GM18505 (cell line): ENCODE data around the gene ATF6B.

Experiments used
- ATAC-seq: cut with Tn5 transposase; IDR thresholded peaks from one replicate; pipeline ENCODE4 v1.9.1; 2021; ENCODE audit not compliant: unreplicated experiment
- POLR2A ChIP-seq: IDR thresholded peaks from 4 replicates; pipeline ENCODE4 v1.6.1; 2011; ENCODE audit warnings: borderline replicate concordance; ENCODE audit not compliant: insufficient read depth, insufficient read length; ENCODE audit errors: extremely low read depth

The ATF6B gene

DNA sequence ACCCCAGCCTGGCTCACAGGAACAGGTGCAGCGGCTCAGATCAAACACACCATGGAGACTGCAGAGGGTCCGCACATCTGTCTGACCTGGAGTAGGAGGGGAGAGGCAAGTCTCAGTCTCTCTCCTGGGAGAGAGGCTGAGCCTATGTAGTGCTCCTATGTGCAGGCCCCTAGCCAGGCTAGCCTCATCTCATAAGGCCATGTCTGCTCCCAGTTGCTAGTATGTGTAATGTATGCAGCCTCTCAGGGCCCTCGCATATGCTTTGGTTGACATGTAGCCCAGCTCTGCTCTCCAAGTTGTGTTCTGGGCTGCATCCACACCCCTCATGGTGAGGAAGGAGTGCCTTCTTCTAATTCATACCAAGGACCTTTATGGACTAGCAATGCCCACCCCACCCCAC lies 30.7 kb downstream of the ATF6B start:
- ATAC-seq: no peak
- no peak for TF ChIP-seq POLR2A

DNA sequence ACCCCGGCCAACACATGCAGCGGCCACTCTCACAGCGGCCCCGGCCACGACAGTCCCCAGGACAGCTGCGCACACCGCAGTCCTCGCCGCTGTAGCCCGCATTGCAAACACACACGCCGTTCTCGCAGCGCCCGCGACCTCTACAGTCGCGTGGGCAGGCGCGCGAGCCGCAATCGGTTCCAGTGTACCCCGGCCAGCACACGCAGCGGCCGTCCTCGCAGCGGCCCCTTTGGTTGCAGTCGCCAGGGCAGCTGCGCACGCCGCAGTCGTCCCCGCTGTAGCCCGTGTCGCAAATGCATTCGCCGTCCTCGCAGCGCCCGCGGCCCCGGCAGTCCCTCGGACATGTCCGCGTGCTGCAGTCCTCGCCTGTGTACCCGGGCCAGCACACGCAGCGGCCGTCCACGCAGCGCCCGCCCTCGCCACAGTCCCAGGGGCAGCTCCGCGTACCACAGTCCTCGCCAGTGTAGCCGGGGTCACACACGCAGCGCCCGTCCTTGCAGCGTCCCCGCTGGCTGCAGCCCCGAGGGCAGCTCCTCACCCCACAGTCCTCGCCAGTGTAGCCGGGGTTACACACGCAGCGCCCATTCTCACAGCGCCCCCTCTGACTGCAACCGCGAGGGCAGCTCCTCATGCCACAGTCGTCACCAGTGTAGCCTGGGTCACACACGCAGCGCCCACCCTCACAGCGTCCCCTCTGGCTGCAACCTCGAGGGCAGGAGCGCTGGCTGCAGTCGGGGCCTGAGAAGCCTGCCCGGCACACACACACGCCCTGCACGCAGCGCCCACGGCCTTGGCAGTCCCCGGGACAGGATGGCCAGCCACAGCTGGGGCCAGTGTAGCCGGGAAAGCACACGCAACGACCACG lies 31.4 kb downstream of the ATF6B start:
- no peak for ATAC-seq
- no peak for TF ChIP-seq POLR2A

DNA sequence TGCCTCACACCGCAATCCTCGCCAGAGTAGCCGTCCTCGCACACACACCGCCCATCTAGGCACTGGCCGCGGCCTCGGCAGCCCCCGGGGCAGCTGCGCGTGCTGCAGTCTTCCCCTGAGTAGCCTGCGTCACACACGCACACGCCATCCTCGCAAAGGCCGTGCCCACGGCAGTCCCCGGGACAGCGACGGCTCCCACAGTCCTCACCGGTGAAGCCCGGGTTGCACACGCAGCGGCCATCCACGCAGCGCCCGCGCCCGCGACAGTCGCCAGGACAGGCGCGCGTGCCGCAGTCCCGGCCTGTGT lies 32.0 kb downstream of the ATF6B start:
- TF ChIP-seq POLR2A: no peak
- no peak for ATAC-seq

DNA sequence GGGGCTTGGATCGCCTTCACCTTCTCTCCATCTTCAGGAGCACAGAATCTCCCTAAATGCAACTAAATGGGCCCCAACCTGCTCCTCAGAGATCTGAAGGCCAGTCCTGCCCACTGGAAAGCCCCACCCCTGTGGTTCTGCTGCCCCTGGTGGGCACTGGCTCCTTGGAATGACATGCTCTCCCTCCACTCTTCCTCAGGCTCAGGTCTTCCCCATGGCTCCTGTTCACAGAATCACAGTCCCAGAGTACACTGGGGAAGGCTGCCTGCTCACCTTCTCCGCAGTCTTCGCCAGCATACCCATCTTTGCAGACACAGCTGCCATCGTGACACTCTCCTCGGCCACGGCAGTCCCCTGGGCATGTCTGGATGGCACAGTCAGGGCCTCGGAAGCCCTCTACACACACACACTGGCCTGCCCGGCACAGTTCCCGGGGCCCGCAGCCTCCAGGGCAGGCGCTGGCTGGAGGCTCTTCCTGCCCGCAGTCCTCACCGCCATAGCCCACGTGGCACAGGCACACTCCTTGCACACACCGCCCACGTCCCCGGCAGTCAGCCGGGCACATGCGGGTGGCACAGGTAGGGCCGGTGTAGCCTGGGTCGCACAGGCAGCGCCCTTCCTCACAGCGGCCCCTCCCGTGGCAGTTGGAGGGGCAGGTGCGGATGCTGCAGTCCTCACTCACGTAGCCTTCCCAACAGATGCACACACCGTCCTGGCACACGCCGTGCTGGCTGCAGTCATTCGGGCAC lies 32.5 kb downstream of the ATF6B start:
- no peak for TF ChIP-seq POLR2A
- no peak for ATAC-seq

DNA sequence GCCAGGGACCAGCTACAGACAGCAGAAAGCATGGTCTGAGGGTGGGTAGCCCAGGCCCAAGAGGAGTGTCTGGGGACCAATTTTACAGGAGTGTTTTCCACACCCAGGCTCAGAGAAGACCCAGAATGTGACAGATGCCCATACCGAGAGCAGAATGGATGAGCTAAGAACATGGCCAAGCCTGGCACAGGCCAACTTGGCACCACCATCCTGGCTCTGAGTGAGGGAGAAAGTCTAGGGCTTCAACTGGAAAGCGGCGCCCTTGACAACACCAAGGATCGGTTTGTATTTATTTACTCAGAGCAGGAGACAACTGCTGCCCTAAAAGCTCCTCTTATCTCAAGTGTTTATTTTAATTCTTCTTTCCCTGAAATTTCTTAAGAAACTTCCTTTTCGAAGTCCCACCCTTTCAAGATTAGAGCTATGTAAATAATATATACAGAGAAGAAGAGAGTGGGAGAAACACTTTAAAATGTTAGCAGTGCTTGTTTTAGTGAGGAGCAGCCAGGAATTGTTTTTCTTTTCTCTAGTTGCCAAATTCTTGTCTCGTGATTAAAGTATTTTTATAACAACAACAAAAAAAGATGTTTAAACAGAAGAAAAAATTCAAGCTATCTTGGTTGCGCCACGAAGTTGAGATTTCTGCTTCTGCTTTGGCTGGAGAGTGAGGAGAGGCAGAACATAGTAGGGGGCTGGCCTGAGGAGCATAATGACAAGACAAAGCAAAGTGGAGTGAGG lies 35.1 kb downstream of the ATF6B start:
- TF ChIP-seq POLR2A: no peak
- no peak for ATAC-seq

DNA sequence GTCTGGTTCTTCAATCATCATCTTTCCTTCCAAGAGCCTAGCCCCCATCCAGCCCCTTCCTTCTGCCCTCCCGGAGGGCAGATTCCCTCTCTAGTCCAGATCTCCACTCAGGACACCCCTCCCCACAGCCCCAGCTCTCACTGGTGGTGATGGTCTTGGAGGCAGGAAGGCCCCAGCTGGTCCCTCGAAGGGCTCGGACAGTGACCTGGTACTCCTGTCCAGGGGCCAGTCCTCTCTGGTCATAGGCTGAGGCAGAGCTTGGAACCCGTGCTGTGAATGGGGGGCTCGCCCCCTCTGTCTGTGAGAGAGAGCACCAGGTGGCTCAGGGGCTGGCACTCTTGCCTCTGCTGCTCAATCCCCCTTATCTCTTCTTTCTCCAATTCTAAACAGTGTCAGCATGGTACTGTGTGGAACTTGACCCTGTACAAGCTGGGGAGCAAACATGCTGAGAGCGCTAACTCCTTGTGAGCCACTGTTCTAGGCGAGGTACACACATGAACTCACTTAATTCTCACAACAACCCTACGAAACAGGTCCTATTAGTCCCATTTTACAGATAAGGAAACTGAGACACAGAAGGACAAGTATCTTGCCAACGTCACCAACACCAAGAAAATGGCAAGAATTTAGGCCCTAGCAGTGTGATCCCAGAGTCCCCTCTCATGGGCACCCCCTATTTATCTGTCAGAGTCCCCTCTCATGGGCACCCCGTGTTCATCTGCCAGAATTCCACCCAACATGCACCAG lies 38.8 kb downstream of the ATF6B start:
- ATAC-seq: no peak
- no peak for TF ChIP-seq POLR2A

DNA sequence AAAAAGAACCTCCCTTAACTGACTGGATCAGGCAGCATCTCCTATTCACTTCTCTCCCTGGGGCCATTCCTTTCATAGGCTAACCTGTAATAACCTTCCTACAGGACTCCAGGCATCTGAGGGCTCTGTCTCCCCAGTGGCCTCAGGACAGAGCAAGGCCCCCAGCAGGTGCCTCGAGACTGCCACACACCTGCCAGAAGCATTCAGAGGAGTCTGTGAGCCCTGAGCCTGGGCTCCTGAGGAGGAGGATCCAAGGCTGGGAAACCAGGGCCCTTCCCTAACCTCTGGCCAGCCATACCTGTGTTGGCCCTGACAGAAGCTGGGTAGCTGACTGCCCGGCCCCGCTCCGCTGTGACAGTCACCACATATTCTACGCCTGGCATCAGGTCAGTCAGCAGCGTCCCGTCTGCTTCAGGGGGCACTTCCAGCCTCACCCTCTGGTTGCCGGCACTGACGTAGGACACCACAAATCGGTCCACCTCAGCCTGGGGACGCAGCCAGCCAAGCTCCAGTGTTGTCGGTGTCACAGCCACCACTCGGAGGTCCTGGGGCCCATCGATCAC lies 39.5 kb downstream of the ATF6B start:
- TF ChIP-seq POLR2A: no peak
- no peak for ATAC-seq

DNA sequence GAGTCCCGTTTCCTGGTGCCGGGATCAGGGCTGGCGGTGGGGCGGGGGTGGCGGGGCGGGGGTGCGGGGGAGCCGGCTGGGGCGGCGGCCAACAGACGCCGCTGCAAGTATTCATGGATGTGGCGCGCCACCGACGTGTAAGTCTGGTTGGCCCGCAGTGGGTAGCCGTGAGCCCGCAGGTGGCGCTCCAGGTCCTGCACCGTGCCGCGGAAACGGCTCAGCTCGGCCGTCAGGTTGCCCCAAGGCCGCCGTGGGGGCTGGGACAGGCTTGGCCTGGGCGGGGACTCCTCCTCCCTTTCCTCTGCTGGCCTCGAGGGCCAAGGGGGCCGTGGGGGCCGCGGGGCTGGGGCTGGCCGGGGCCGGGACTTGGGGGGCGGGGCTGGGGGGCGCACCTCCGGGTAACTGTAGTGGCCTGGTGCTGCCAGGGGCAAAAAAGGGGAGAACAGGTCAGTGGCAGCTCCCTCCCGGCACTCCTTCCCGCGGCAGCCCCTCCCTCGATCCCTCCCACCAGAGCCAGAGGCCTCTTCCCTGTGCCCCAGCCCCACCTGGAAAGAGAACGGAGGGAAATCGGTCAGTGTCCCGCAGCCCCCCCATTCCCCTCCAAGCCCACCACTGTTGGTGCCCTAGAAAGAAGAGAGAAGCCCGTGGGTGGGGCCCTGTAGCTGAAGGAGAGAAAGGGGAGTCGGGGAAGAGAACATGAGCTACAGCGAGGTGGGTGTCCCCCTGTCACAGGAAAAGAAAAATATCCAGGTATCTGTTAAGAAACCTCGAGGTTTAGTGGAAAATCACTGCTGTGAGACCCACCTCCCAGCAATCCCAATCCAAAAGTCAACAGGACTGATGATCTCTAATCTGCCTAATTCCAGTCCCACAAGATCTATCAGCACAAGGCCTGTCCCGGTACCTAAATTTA lies 40.2 kb downstream of the ATF6B start:
- TF ChIP-seq POLR2A: no peak

DNA sequence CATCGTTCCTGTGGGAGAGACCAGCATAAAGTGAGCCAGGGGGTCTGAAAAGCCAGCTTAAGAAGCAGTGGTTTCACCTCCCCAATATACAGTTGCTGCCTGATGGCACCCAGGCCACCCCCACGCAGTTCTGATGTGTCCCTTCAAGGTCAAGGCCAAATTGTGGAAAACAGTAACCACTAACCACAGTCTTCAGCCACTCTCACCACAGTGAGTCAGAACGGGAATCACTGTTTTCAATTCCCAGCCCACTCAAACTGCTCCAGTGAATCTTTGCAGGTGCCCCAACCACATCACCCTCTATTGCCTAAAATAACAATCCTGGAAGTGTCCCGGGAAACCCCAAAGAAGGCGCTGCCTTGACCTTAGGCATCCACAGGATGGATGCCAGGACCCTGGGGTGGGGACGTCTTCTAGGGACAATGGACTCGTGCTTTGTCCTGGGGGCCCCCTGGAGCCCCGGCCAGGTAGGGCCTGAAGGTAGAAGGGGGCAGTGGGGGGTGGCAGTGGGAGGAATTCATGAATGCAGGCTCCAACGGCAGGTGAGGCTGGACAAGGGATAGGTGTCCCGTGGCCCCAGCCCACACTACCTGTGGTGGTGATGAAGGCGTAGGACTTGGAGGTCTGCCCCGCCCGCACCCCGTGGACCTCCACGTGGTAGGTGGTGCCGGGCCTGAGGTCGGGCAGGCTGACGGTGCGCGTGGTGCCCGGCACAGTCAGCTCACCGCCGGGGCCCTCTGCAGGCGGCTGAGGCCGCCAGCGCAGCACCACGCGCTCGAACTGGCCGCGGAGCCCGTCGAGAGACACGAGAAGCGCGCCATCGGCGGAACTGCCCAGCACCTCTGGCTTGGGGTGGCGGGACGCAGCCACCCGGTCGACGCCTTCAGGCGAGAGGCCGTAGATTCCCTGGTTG lies 41.1 kb downstream of the ATF6B start:
- no peak for TF ChIP-seq POLR2A
- no peak for ATAC-seq

More for the DNA sequence above, 40.2 kb downstream of the ATF6B start:
- no peak for ATAC-seq

DNA sequence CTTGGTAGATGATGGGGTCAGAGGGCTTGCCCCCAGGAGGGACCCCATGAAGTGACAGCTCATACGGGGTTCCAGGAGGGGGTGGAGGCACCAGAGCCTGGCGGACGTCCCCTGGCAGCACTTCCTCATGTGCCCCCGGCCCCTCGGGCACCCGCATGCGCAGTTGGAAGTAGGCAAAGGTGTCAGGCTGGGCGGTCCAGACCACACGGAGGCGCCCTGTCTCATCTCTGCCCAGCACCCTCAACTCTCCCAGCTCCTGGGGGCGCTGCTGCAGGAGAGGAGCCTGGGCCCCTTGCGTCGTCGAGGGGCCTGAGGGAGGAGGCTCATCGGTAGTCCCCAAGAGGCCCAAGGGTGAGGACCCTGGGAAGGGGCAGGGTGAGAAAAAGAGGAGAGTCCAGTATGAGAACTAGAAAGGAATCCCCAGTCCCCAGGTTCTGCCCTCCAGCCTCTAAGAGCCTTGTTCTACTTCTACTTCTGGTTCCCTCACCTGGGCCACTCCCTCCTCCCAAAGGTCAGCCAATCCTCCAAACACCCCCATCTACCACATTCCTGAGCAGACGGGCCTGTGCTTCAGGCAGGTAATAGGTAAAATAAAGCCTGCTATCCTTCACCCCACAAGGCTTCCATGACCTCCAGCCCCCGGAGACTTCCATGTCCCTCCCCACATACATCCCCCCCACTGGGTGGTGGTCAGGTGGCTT lies 42.1 kb downstream of the ATF6B start:
- no peak for TF ChIP-seq POLR2A
- no peak for ATAC-seq
